CD14-positive monocyte (primary cell): ENCODE results near the gene PVR. TPM values are rescaled to one million over a fixed set of nuclear protein-coding genes. Genes with fewer than 3 reads are reported as not detected.

ENCODE experiments used
- DNase-seq, 3 donors: peaks; one replicate each; pipeline ENCODE4 v3.0.0-alpha.2; 2011 to 2022
- H2AFZ ChIP-seq: 2 replicates; pipeline ENCODE4 v1.6.0; 2012; ENCODE audit warnings: mild to moderate bottlenecking, low read depth, low read length, inconsistent platforms; ENCODE audit not compliant: insufficient read depth, poor library complexity, severe bottlenecking
- H3K27ac ChIP-seq, 2 donors: 1 replicate in 1 of 2; 2 replicates in 1 of 2; pipeline ENCODE4 v1.5.1; 2012 to 2013; ENCODE audit warnings: low read length in 2 of 2, control low read depth in 1 of 2, inconsistent platforms in 1 of 2, low read depth in 1 of 2, mild to moderate bottlenecking in 1 of 2
- H3K27me3 ChIP-seq, 2 donors: one replicate each; pipeline versions ENCODE4 v1.6.0 to v1.6.1; 2011 to 2013; ENCODE audit warnings: low read length in 2 of 2; ENCODE audit not compliant: control insufficient read depth in 2 of 2, insufficient read depth in 2 of 2
- H3K36me3 ChIP-seq, 2 donors: replicated peaks in 1 of 2; 1 replicate in 1 of 2; 2 replicates in 1 of 2; pipeline versions ENCODE4 v1.5.1 to v1.6.1; 2012 to 2013; ENCODE audit warnings: low read length in 2 of 2, control low read depth in 1 of 2, inconsistent platforms in 1 of 2, mild to moderate bottlenecking in 1 of 2; ENCODE audit not compliant: insufficient read depth in 2 of 2, control insufficient read depth in 1 of 2
- H3K4me1 ChIP-seq, 2 donors: 1 replicate in 1 of 2; 2 replicates in 1 of 2; pipeline versions ENCODE4 v1.5.1 to v1.6.1; 2012 to 2013; ENCODE audit warnings: low read length in 2 of 2, control low read depth in 1 of 2, inconsistent platforms in 1 of 2, mild to moderate bottlenecking in 1 of 2, moderate library complexity in 1 of 2; ENCODE audit not compliant: insufficient read depth in 2 of 2, control insufficient read depth in 1 of 2
- H3K4me2 ChIP-seq: replicated peaks from 2 replicates; pipeline ENCODE3; 2012; ENCODE audit warnings: low read length, moderate library complexity, mild to moderate bottlenecking; ENCODE audit not compliant: poor library complexity, severe bottlenecking; ENCODE audit errors: extremely low read depth
- H3K4me3 ChIP-seq, 3 experiments: fragments of 200-600 bp in 1 of 3; sonication (generic) in 1 of 3; replicated peaks in 1 of 3; 1 replicate in 2 of 3; 2 replicates in 1 of 3; pipeline ENCODE4 v1.5.1; 2011 to 2013; ENCODE audit warnings: low read length in 3 of 3, mild to moderate bottlenecking in 3 of 3, control low read depth in 2 of 3, low read depth in 2 of 3, inconsistent platforms in 1 of 3, moderate library complexity in 1 of 3
- H3K79me2 ChIP-seq: 2 replicates; pipeline ENCODE4 v1.6.0; 2012; ENCODE audit warnings: mild to moderate bottlenecking, control low read depth, inconsistent platforms, low read length, moderate library complexity; ENCODE audit not compliant: insufficient read depth
- H3K9ac ChIP-seq: 2 replicates; pipeline ENCODE4 v1.6.0; 2017; ENCODE audit warnings: low read length, mild to moderate bottlenecking; ENCODE audit not compliant: insufficient read depth, poor library complexity, severe bottlenecking
- H3K9me3 ChIP-seq, 2 donors: replicated peaks in 1 of 2; 1 replicate in 1 of 2; 2 replicates in 1 of 2; pipeline versions ENCODE4 v1.5.1 to v1.6.1; 2012 to 2013; ENCODE audit warnings: low read length in 2 of 2, control low read depth in 1 of 2; ENCODE audit not compliant: control insufficient read depth in 1 of 2, insufficient read depth in 1 of 2
- H4K20me1 ChIP-seq: 2 replicates; pipeline ENCODE4 v1.6.0; 2012; ENCODE audit warnings: mild to moderate bottlenecking, low read length, control low read depth, moderate library complexity; ENCODE audit not compliant: insufficient read depth
- H3K27ac Mint-ChIP-seq, 7 donors: one replicate each; pipeline ENCODE4 v1.8.0; 2020; ENCODE audit warnings: mild to moderate bottlenecking in 7 of 7, mixed read lengths in 7 of 7, moderate library complexity in 6 of 7, inconsistent platforms in 2 of 7
- H3K27me3 Mint-ChIP-seq, 3 donors: one replicate each; pipeline ENCODE4 v1.8.0; 2021 to 2022; ENCODE audit warnings: low read depth in 3 of 3, mild to moderate bottlenecking in 3 of 3, mixed read lengths in 3 of 3, moderate library complexity in 3 of 3, inconsistent platforms in 1 of 3
- H3K36me3 Mint-ChIP-seq, 2 donors: one replicate each; pipeline ENCODE4 v1.8.0; 2020; ENCODE audit warnings: mixed read lengths in 2 of 2, inconsistent platforms in 1 of 2, mild to moderate bottlenecking in 1 of 2
- H3K4me1 Mint-ChIP-seq: one replicate; pipeline ENCODE4 v1.8.0; 2020; ENCODE audit warnings: mild to moderate bottlenecking, mixed read lengths
- H3K4me3 Mint-ChIP-seq, 2 donors: one replicate each; pipeline ENCODE4 v1.8.0; 2020; ENCODE audit warnings: mild to moderate bottlenecking in 2 of 2, mixed read lengths in 2 of 2, moderate library complexity in 1 of 2
- H3K9me3 Mint-ChIP-seq, 7 donors: one replicate each; pipeline ENCODE4 v1.8.0; 2020 to 2022; ENCODE audit warnings: mixed read lengths in 7 of 7, mild to moderate bottlenecking in 6 of 7, moderate library complexity in 6 of 7, inconsistent platforms in 2 of 7
- CTCF ChIP-seq: fragments of 200-600 bp; IDR thresholded peaks from one replicate; pipeline ENCODE4 v1.8.0; 2022; ENCODE audit warnings: antibody characterized with exemption, mild to moderate bottlenecking
- WGBS: methylation state at CpG from one replicate; pipeline ENCODE4 v1.1.5; 2013; ENCODE audit warnings: missing lambda C conversion rate; ENCODE audit not compliant: insufficient coverage; 5-methylcytosine and 5-hydroxymethylcytosine counted together
- intact Hi-C, 2 donors: fragments of 100-400 bp; cut with micrococcal nuclease; formaldehyde crosslinking; loops; one replicate each; pipeline versions ENCODE4 v1.15.0 to v1.15.1; 2023
- polyA plus RNA-seq, 3 donors: library from polyadenylated mRNA; depleted of rRNA in 1 of 3; unstranded in 2 of 3; stranded (reverse) in 1 of 3; fragments of 300-500 nt in 2 of 3; fragments of >200 nt in 1 of 3; fragmentation: Illumina TruSeq in 2 of 3; gene quantifications; 1 replicate in 2 of 3; 2 replicates in 1 of 3; pipeline ENCODE4 v1.2.3, GENCODE V29; 2012 to 2021

The PVR gene
- polyA plus RNA-seq, 3 donors = 10.1 to 20.2 (median 12.9) TPM

GRCh38 chr19:44661904-44662303, 18.2 kb downstream of the PVR start:
- TF ChIP-seq CTCF = no peak
- Histone ChIP-seq H3K79me2 (no peaks in the 10 kb centered on the region), H3K4me2 (no peak overlapping the region), H3K36me3 (peaks cover 47 to 66% of the 10 kb centered on the region in 2 donors), H3K27me3 (no peaks in the 10 kb centered on the region), H3K27ac (no peak overlapping the region), H4K20me1 (no peaks in the 10 kb centered on the region), H3K4me3 (no peak overlapping the region), H3K9me3 (no peaks in the 10 kb centered on the region), H3K9ac (no peak overlapping the region), H2AFZ (no peak overlapping the region), H3K4me1 (no peaks in the 10 kb centered on the region)
- Mint-ChIP-seq H3K4me1 (peaks cover 6% of the 10 kb centered on the region), H3K9me3 (no peaks in the 10 kb centered on the region), H3K27ac (no peak overlapping the region), H3K4me3 (no peak overlapping the region), H3K27me3 (peaks cover 0 to 6% (median 1%) of the 10 kb centered on the region in 3 donors), H3K36me3 (peaks cover 48 to 58% of the 10 kb centered on the region in 2 donors)
- WGBS = 96% methylated on average over 4 of the region's 7 CpGs
- intact Hi-C loops = no loop called here
- no peak for DNase-seq

GRCh38 chr19:44662691-44663385, 19.1 kb downstream of the PVR start:
- Histone ChIP-seq H3K36me3 (peaks cover 43 to 60% of the 10 kb centered on the region in 2 donors), H3K9me3 (no peaks in the 10 kb centered on the region), H3K4me3 (no peak overlapping the region), H3K27ac (no peak overlapping the region), H4K20me1 (no peaks in the 10 kb centered on the region), H3K4me2 (no peak overlapping the region), H3K9ac (no peak overlapping the region), H3K4me1 (no peaks in the 10 kb centered on the region), H3K79me2 (no peaks in the 10 kb centered on the region), H3K27me3 (no peaks in the 10 kb centered on the region), H2AFZ (no peak overlapping the region)
- TF ChIP-seq CTCF = no peak
- no peak for DNase-seq
- Mint-ChIP-seq H3K4me3 (no peak overlapping the region), H3K36me3 (peaks cover 45 to 52% of the 10 kb centered on the region in 2 donors), H3K27me3 (peaks cover 0 to 4% (median 1%) of the 10 kb centered on the region in 3 donors), H3K4me1 (no peaks in the 10 kb centered on the region), H3K9me3 (no peaks in the 10 kb centered on the region), H3K27ac (no peak overlapping the region)
- intact Hi-C loops = no loop called here
- 96% methylated on average over 6 of the region's 7 CpGs for WGBS
